ENCODE results near the gene ASRGL1. TPM values are rescaled to one million over a fixed set of nuclear protein-coding genes. Genes with fewer than 3 reads are reported as not detected.
A peak's percentile ranks its signal among the peaks of the same experiment; 100 is the strongest.

ASRGL1 gene
- total RNA-seq, 4 donors from 2014 or later: 4.2 to 16.7 (median 12.5) TPM

GRCh38 chr11:62431171-62431901 lies 94.1 kb downstream of the ASRGL1 start:
- no peaks in the 10 kb centered on the region for H3K27me3 ChIP-seq
- DNase-seq (ENCODE audit: low spot score in 2 of 2): no peak
- peak overlapping the region in 3 of 4 donors; percentile 83 to 96 (median 91) for H3K27ac ChIP-seq
- no peaks in the 10 kb centered on the region for H3K9me3 ChIP-seq
- no peak overlapping the region for H3K4me3 ChIP-seq
- H3K36me3 ChIP-seq: no peaks in the 10 kb centered on the region
- WGBS, 2 donors: 46 to 48% methylated on average over 11 of the region's 11 CpGs
- peaks cover 0 to 99% (median 57%) of the 10 kb centered on the region in 4 donors for H3K4me1 ChIP-seq
- TF ChIP-seq EP300 (IDR thresholded peaks at IDR 0.05) (no peak), POLR2A (IDR thresholded peaks at IDR 0.05) (no peak), CTCF (IDR thresholded peaks at IDR 0.05) (no peak)

- Histone ChIP-seq H3K36me3 (no peaks in the 10 kb centered on the region), H3K4me1 (peaks cover 0 to 90% (median 55%) of the 10 kb centered on the region in 4 donors), H3K4me3 (no peak overlapping the region), H3K27ac (peak overlapping the region; percentile 75 to 96 (median 87)), H3K9me3 (no peaks in the 10 kb centered on the region), H3K27me3 (no peaks in the 10 kb centered on the region)
- WGBS, 2 donors: 69 to 70% methylated on average over 9 of the region's 9 CpGs
- DNase-seq (ENCODE audit: low spot score in 2 of 2): no peak
- TF ChIP-seq EP300 (IDR thresholded peaks at IDR 0.05) (no peak), CTCF (IDR thresholded peaks at IDR 0.05) (no peak)
These were observed 95.4 kb downstream of the ASRGL1 start for GRCh38 chr11:62432695-62433094.

GRCh38 chr11:62433141-62433903 lies 96.1 kb downstream of the ASRGL1 start:
- no peak for TF ChIP-seq CTCF (IDR thresholded peaks at IDR 0.05)
- no peak for TF ChIP-seq POLR2A (IDR thresholded peaks at IDR 0.05)
- no peak for TF ChIP-seq EP300 (IDR thresholded peaks at IDR 0.05)
- H3K4me1 ChIP-seq: peaks cover 0 to 85% (median 53%) of the 10 kb centered on the region in 4 donors
- WGBS, 2 donors: 27 to 33% methylated on average over 16 of the region's 16 CpGs
- H3K4me3 ChIP-seq: no peak overlapping the region
- no peaks in the 10 kb centered on the region for H3K9me3 ChIP-seq
- no peaks in the 10 kb centered on the region for H3K27me3 ChIP-seq
- peak overlapping the region; percentile 75 to 96 (median 87) for H3K27ac ChIP-seq
- H3K36me3 ChIP-seq: no peaks in the 10 kb centered on the region
- peak in 1 of 2 donors; percentile 35 for DNase-seq (ENCODE audit: low spot score in 2 of 2)

GRCh38 chr11:62433904-62434276 lies 96.6 kb downstream of the ASRGL1 start:
- peak overlapping the region; percentile 75 to 96 (median 87) for H3K27ac ChIP-seq
- TF ChIP-seq EP300 (IDR thresholded peaks at IDR 0.05): peak; percentile 26 to 65
- no peak for TF ChIP-seq CTCF (IDR thresholded peaks at IDR 0.05)
- H3K4me3 ChIP-seq: no peak overlapping the region
- H3K27me3 ChIP-seq: no peaks in the 10 kb centered on the region
- peaks cover 0 to 79% (median 53%) of the 10 kb centered on the region in 4 donors for H3K4me1 ChIP-seq
- 18 to 21% methylated on average over 6 of the region's 6 CpGs for WGBS, 2 donors
- DNase-seq (ENCODE audit: low spot score in 2 of 2): peak; percentile 31 to 54
- no peaks in the 10 kb centered on the region for H3K36me3 ChIP-seq
- H3K9me3 ChIP-seq: no peaks in the 10 kb centered on the region

Data from tibial nerve (tissue), 4 donors.